Breast epithelium (tissue), 4 donors: ENCODE results near the gene CERS4. TPM values are rescaled to one million over a fixed set of nuclear protein-coding genes. Genes with fewer than 3 reads are reported as not detected.

Experiments
- DNase-seq, 2 donors: peaks; one replicate each; pipeline ENCODE4 v3.0.0-alpha.2; 2019; ENCODE audit warnings: low spot score in 2 of 2
- H3K27ac ChIP-seq, 2 donors: fragments of 200-600 bp; sonication (generic) in 1 of 2; one replicate each; pipeline ENCODE4 v1.5.1; 2016 to 2019; ENCODE audit warnings: mild to moderate bottlenecking in 1 of 2
- H3K27me3 ChIP-seq, 2 donors: fragments of 200-600 bp; sonication (generic) in 1 of 2; one replicate each; pipeline versions ENCODE4 v1.5.1 to v1.6.0; 2017 to 2019; ENCODE audit warnings: control low read depth in 1 of 2, mild to moderate bottlenecking in 1 of 2
- H3K36me3 ChIP-seq: fragments of 200-600 bp; one replicate; pipeline ENCODE4 v1.5.1; 2019
- H3K4me1 ChIP-seq, 2 donors: fragments of 200-600 bp; sonication (generic); one replicate each; pipeline ENCODE4 v1.5.1; 2016 to 2019; ENCODE audit warnings: control low read depth in 1 of 2
- H3K4me3 ChIP-seq, 3 donors: fragments of 200-600 bp; sonication (generic); 1 replicate in 2 of 3; 2 replicates in 1 of 3; pipeline ENCODE4 v1.5.1; 2016 to 2019; ENCODE audit warnings: mild to moderate bottlenecking in 3 of 3, moderate library complexity in 2 of 3
- H3K9me3 ChIP-seq, 2 donors: fragments of 200-600 bp; sonication (generic) in 1 of 2; one replicate each; pipeline ENCODE4 v1.5.1; 2016 to 2019; ENCODE audit warnings: control low read depth in 1 of 2
- CTCF ChIP-seq, 3 donors: fragments of 450-650 bp; IDR thresholded peaks; one replicate each; pipeline ENCODE4 v1.5.1; 2016 to 2017; ENCODE audit warnings: antibody characterized with exemption in 3 of 3, mild to moderate bottlenecking in 3 of 3, moderate library complexity in 3 of 3
- POLR2A ChIP-seq: fragments of 450-650 bp; IDR thresholded peaks from one replicate; pipeline ENCODE4 v1.6.1; 2016; ENCODE audit warnings: antibody characterized with exemption, mild to moderate bottlenecking, moderate library complexity
- POLR2AphosphoS5 ChIP-seq, 3 donors: sonication (generic); formaldehyde crosslinking; IDR thresholded peaks; one replicate each; pipeline ENCODE4 v1.6.1; 2017; ENCODE audit warnings: antibody characterized with exemption in 3 of 3
- intact Hi-C: fragments of 100-400 bp; cut with DNase I; formaldehyde crosslinking; loops from one replicate; pipeline ENCODE4 v1.15.1; 2023; ENCODE audit warnings: low total_unique reads
- total RNA-seq, 3 donors: library from RNA; depleted of rRNA; stranded (reverse); fragments of >200 nt; gene quantifications; one replicate each; pipeline ENCODE4 v1.1.0, GENCODE V29; 2016

Gene CERS4
- total RNA-seq, 3 donors from 2014 or later: 26.4 to 141 (median 64.1) TPM

DNA sequence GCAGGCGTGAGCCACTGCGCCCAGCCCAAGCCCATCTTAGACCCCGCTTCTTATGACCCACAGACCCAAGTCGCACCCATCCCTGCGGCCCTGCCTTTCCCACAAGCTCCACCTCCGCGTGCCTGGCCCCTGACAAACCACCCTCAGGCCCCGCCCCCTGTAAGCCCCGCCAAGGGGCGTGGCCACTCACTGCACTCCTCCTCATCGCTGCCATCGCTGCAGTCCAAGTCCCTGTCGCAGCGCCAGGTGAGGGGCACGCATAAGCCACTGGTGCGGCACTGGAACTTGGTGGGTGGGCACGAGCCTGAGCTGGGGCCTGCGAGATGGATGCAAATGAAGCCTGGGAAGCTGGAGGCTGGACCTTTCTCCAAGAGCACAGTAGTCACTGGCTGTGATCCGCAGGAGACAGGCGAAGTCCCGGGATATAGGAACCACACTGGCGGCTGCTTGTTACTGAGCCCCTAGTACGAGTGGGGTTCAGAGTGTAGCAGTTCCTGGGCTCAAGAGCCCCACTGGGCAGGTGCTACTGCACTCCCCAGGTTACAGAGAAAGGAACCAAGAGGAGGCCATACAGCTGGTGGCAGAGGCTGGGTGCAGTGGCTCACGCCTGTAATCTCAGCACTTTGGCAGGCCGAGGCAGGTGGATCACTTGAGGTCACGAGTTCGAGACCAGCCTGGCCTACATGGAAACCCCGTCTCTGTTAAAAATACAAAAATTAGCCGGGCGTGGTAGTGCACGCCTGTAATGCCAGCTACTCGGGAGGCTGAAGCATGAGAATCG is 95.9 kb downstream of the CERS4 start:
- H3K27ac ChIP-seq: no peak overlapping the region
- H3K4me1 ChIP-seq: peaks cover 3 to 9% of the 10 kb centered on the region in 2 donors
- peak; percentile 16 to 49 for DNase-seq
- H3K36me3 ChIP-seq: no peaks in the 10 kb centered on the region
- H3K9me3 ChIP-seq: no peaks in the 10 kb centered on the region
- no peak overlapping the region for H3K4me3 ChIP-seq
- no peaks in the 10 kb centered on the region for H3K27me3 ChIP-seq
- TF ChIP-seq POLR2AphosphoS5 (IDR thresholded peaks at IDR 0.05): no peak
- TF ChIP-seq POLR2A: no peak
- TF ChIP-seq CTCF (IDR thresholded peaks at IDR 0.05): no peak
- intact Hi-C loops: loop anchor here (5.0 kb wide), 1 partner anchor 1013 kb away; the partner anchor contains the start of gene INSR

- no peak for TF ChIP-seq POLR2AphosphoS5 (IDR thresholded peaks at IDR 0.05)
- TF ChIP-seq CTCF (IDR thresholded peaks at IDR 0.05): no peak
- TF ChIP-seq POLR2A: no peak
- no peaks in the 10 kb centered on the region for H3K36me3 ChIP-seq
- H3K27ac ChIP-seq: peak overlapping the region in 1 of 2 donors; percentile 51
- DNase-seq: peak in 1 of 2 donors; percentile 14
- H3K4me1 ChIP-seq: peaks cover 3 to 9% of the 10 kb centered on the region in 2 donors
- intact Hi-C loops: no loop called here
- H3K9me3 ChIP-seq: no peaks in the 10 kb centered on the region
- peak overlapping the region in 1 of 3 donors; percentile 36 for H3K4me3 ChIP-seq
- H3K27me3 ChIP-seq: no peaks in the 10 kb centered on the region
Measured at GRCh38 chr19:8305798-8306197, 96.6 kb downstream of the CERS4 start.

- H3K4me3 ChIP-seq: peak overlapping the region in 2 of 3 donors; percentile 4 to 36
- H3K27ac ChIP-seq: peak overlapping the region in 1 of 2 donors; percentile 51
Measured at GRCh38 chr19:8306235-8307054, 97.3 kb downstream of the CERS4 start.

DNA sequence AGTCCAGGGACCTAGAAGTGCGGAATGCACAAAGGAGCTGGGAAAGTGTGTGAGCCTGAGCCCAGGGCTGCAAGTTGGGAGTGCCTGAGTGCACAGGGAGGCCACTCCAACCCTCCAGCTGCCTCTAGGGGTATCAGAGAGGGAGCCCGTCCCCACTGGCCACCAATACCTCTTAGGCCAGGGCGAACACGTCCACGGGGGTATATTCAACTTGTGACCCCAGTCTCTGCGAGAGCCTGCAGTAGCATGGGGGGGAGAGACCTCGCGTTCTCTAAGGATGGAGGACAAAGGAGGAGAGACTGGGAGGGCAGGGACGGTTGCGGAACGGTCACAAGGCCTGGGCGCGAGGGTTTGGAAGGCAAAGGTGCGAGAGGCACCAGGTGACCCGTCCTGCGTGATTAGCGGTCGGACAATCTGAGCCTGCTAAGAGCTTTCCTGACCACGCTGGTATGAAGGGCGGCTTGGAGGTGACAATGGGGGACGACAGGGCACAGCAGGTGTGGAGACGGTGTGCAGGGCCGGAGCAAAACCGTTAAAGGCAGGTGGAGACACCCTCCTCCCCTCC is 98.3 kb downstream of the CERS4 start:
- Histone ChIP-seq H3K27ac (peak overlapping the region; percentile 37 to 70), H3K36me3 (no peaks in the 10 kb centered on the region)
- peak in 1 of 2 donors; percentile 17 for DNase-seq

More at GRCh38 chr19:8306235-8307054, 97.3 kb downstream of the CERS4 start:
- TF ChIP-seq POLR2A (no peak), POLR2AphosphoS5 (IDR thresholded peaks at IDR 0.05) (no peak), CTCF (IDR thresholded peaks at IDR 0.05) (no peak)
- Histone ChIP-seq H3K9me3 (no peaks in the 10 kb centered on the region), H3K36me3 (no peaks in the 10 kb centered on the region), H3K4me1 (peaks cover 3 to 9% of the 10 kb centered on the region in 2 donors), H3K27me3 (no peaks in the 10 kb centered on the region)
- DNase-seq: peak; percentile 15 to 51
- intact Hi-C loops: no loop called here

More for the DNA sequence above, 98.3 kb downstream of the CERS4 start:
- Histone ChIP-seq H3K27me3 (no peaks in the 10 kb centered on the region), H3K9me3 (no peaks in the 10 kb centered on the region), H3K4me3 (peak overlapping the region; percentile 57 to 74 (median 62)), H3K4me1 (peaks cover 3 to 9% of the 10 kb centered on the region in 2 donors)
- intact Hi-C loops: no loop called here
- TF ChIP-seq POLR2A (no peak), POLR2AphosphoS5 (IDR thresholded peaks at IDR 0.05) (no peak), CTCF (IDR thresholded peaks at IDR 0.05) (no peak)
